Measurements from ENCODE around the gene CDC42BPA. TPM values are rescaled to one million over a fixed set of nuclear protein-coding genes. Genes with fewer than 3 reads are reported as not detected.

CDC42BPA gene
- total and polyA plus RNA-seq, 2 donors from 2014 or later: 11.2 to 60.7 TPM

GRCh38 chr1:226951286-226952117, 366.8 kb downstream of the CDC42BPA start:
- no peak for TF ChIP-seq CTCF (IDR thresholded peaks at IDR 0.05; ENCODE audit: borderline replicate concordance, extremely low read depth, insufficient read depth)
- no peak overlapping the region for H3K9ac ChIP-seq (ENCODE audit: low read length in 3 of 3)
- no peaks in the 10 kb centered on the region for H3K36me3 ChIP-seq (ENCODE audit: control insufficient read depth in 2 of 3, insufficient read depth in 3 of 3, low read length in 3 of 3)
- no peaks in the 10 kb centered on the region for H3K9me3 ChIP-seq (ENCODE audit: control insufficient read depth in 2 of 3, insufficient read depth in 1 of 3, low read length in 3 of 3)
- H3K4me3 ChIP-seq (ENCODE audit: low read length in 3 of 3): no peak overlapping the region
- FAIRE-seq: no peak
- H3K27ac ChIP-seq (ENCODE audit: low read depth in 2 of 2, low read length in 2 of 2): no peak overlapping the region
- DNase-seq: no peak
- intact Hi-C loops (cut with DNase I): no loop called here
- peaks cover 0 to 8% (median 2%) of the 10 kb centered on the region in 3 donors for H3K4me1 ChIP-seq (ENCODE audit: control insufficient read depth in 2 of 3, insufficient read depth in 2 of 3, low read depth in 1 of 3, low read length in 3 of 3)
- H3K27me3 ChIP-seq (ENCODE audit: control insufficient read depth, insufficient read depth, low read length): no peaks in the 10 kb centered on the region

GRCh38 chr1:226950871-226951270, 367.4 kb downstream of the CDC42BPA start:
- TF ChIP-seq CTCF (IDR thresholded peaks at IDR 0.05; ENCODE audit: borderline replicate concordance, extremely low read depth, insufficient read depth): no peak
- peaks cover 0 to 15% (median 7%) of the 10 kb centered on the region in 3 donors for H3K4me1 ChIP-seq (ENCODE audit: control insufficient read depth in 2 of 3, insufficient read depth in 2 of 3, low read depth in 1 of 3, low read length in 3 of 3)
- DNase-seq (no peak), FAIRE-seq (no peak)
- no peak overlapping the region for H3K9ac ChIP-seq (ENCODE audit: low read length in 3 of 3)
- intact Hi-C loops (cut with DNase I): no loop called here
- no peak overlapping the region for H3K4me3 ChIP-seq (ENCODE audit: low read length in 3 of 3)
- H3K9me3 ChIP-seq (ENCODE audit: control insufficient read depth in 2 of 3, insufficient read depth in 1 of 3, low read length in 3 of 3): no peaks in the 10 kb centered on the region
- H3K27me3 ChIP-seq (ENCODE audit: control insufficient read depth, insufficient read depth, low read length): no peaks in the 10 kb centered on the region
- H3K36me3 ChIP-seq (ENCODE audit: control insufficient read depth in 2 of 3, insufficient read depth in 3 of 3, low read length in 3 of 3): no peaks in the 10 kb centered on the region
- no peak overlapping the region for H3K27ac ChIP-seq (ENCODE audit: low read depth in 2 of 2, low read length in 2 of 2)

GRCh38 chr1:226950316-226950715, 368.0 kb downstream of the CDC42BPA start:
- Histone ChIP-seq H3K4me3 (ENCODE audit: low read length in 3 of 3) (no peak overlapping the region), H3K36me3 (ENCODE audit: control insufficient read depth in 2 of 3, insufficient read depth in 3 of 3, low read length in 3 of 3) (no peaks in the 10 kb centered on the region), H3K27me3 (ENCODE audit: control insufficient read depth, insufficient read depth, low read length) (no peaks in the 10 kb centered on the region), H3K9me3 (ENCODE audit: control insufficient read depth in 2 of 3, insufficient read depth in 1 of 3, low read length in 3 of 3) (no peaks in the 10 kb centered on the region), H3K9ac (ENCODE audit: low read length in 3 of 3) (no peak overlapping the region), H3K4me1 (ENCODE audit: control insufficient read depth in 2 of 3, insufficient read depth in 2 of 3, low read depth in 1 of 3, low read length in 3 of 3) (peaks cover 0 to 16% (median 9%) of the 10 kb centered on the region in 3 donors), H3K27ac (ENCODE audit: low read depth in 2 of 2, low read length in 2 of 2) (no peak overlapping the region)
- no peak for TF ChIP-seq CTCF (IDR thresholded peaks at IDR 0.05; ENCODE audit: borderline replicate concordance, extremely low read depth, insufficient read depth)
- DNase-seq: no peak
- FAIRE-seq: no peak
- intact Hi-C loops (cut with DNase I): no loop called here
